Parathyroid adenoma (tissue), 2 donors: Measurements from ENCODE around the gene VPS4B.

ENCODE experiments used
- H2AFZ ChIP-seq: fragments of 300-600 bp; sonication (generic); one replicate; pipeline ENCODE4 v1.7.0; 2017; ENCODE audit warnings: antibody characterized with exemption, mild to moderate bottlenecking
- H3K27ac ChIP-seq: fragments of 300-600 bp; sonication (generic); one replicate; pipeline ENCODE4 v1.7.0; 2017
- H3K27me3 ChIP-seq: fragments of 300-600 bp; sonication (generic); one replicate; pipeline ENCODE4 v1.7.0; 2017; ENCODE audit warnings: low read length; ENCODE audit not compliant: control insufficient read depth, insufficient read depth
- H3K36me3 ChIP-seq: fragments of 300-600 bp; sonication (generic); one replicate; pipeline ENCODE4 v1.7.0; 2017; ENCODE audit warnings: low read length; ENCODE audit not compliant: control insufficient read depth, insufficient read depth
- H3K4me1 ChIP-seq: fragments of 300-600 bp; sonication (generic); one replicate; pipeline ENCODE4 v1.7.0; 2017; ENCODE audit warnings: control low read depth
- H3K4me2 ChIP-seq: fragments of 300-600 bp; sonication (generic); one replicate; pipeline ENCODE4 v1.7.0; 2017; ENCODE audit warnings: low read length
- H3K4me3 ChIP-seq: fragments of 300-600 bp; sonication (generic); one replicate; pipeline ENCODE4 v1.7.0; 2017; ENCODE audit warnings: low read depth, low read length
- H3K79me2 ChIP-seq: fragments of 300-600 bp; sonication (generic); one replicate; pipeline ENCODE4 v1.7.0; 2017; ENCODE audit warnings: control low read depth
- H3K9ac ChIP-seq: fragments of 300-600 bp; sonication (generic); one replicate; pipeline ENCODE4 v1.7.0; 2017; ENCODE audit warnings: mild to moderate bottlenecking
- H3K9me3 ChIP-seq: fragments of 300-600 bp; sonication (generic); one replicate; pipeline ENCODE4 v1.7.0; 2017; ENCODE audit warnings: low read length; ENCODE audit not compliant: control insufficient read depth
- CTCF ChIP-seq: fragments of 300-600 bp; sonication (generic); IDR thresholded peaks from one replicate; pipeline ENCODE4 v1.7.0; 2017; ENCODE audit warnings: antibody characterized with exemption, mild to moderate bottlenecking
- donor health status: primary hyperparathyroidism.

The VPS4B gene

GRCh38 chr18:63438181-63438580, 15.9 kb upstream of the VPS4B start:
- no peak for TF ChIP-seq CTCF
- no peak overlapping the region for H2AFZ ChIP-seq
- H3K36me3 ChIP-seq: no peaks in the 10 kb centered on the region
- no peaks in the 10 kb centered on the region for H3K4me1 ChIP-seq
- no peak overlapping the region for H3K4me2 ChIP-seq
- no peaks in the 10 kb centered on the region for H3K9me3 ChIP-seq
- no peak overlapping the region for H3K9ac ChIP-seq
- no peak overlapping the region for H3K4me3 ChIP-seq
- no peaks in the 10 kb centered on the region for H3K79me2 ChIP-seq
- H3K27me3 ChIP-seq: no peaks in the 10 kb centered on the region
- H3K27ac ChIP-seq: no peak overlapping the region

GRCh38 chr18:63433334-63433866, 11.1 kb upstream of the VPS4B start:
- Histone ChIP-seq H3K9ac (no peak overlapping the region), H3K4me2 (no peak overlapping the region), H3K27ac (no peak overlapping the region), H3K36me3 (no peaks in the 10 kb centered on the region), H3K79me2 (no peaks in the 10 kb centered on the region), H2AFZ (no peak overlapping the region), H3K27me3 (no peaks in the 10 kb centered on the region), H3K9me3 (no peaks in the 10 kb centered on the region), H3K4me3 (no peak overlapping the region), H3K4me1 (no peaks in the 10 kb centered on the region)
- TF ChIP-seq CTCF: no peak

- Histone ChIP-seq H3K4me1 (no peaks in the 10 kb centered on the region), H3K27me3 (no peaks in the 10 kb centered on the region), H3K36me3 (no peaks in the 10 kb centered on the region), H3K27ac (no peak overlapping the region), H3K9me3 (no peaks in the 10 kb centered on the region), H3K9ac (no peak overlapping the region), H2AFZ (no peak overlapping the region), H3K79me2 (no peaks in the 10 kb centered on the region), H3K4me2 (no peak overlapping the region), H3K4me3 (no peak overlapping the region)
- TF ChIP-seq CTCF: no peak
Observed at GRCh38 chr18:63431180-63431579, 8.9 kb upstream of the VPS4B start.

- no peak for TF ChIP-seq CTCF
- Histone ChIP-seq H3K36me3 (no peaks in the 10 kb centered on the region), H3K4me2 (no peak overlapping the region)
Observed at GRCh38 chr18:63430526-63430925, 8.2 kb upstream of the VPS4B start.

GRCh38 chr18:63427558-63427957, 5.3 kb upstream of the VPS4B start:
- Histone ChIP-seq H3K27me3 (no peaks in the 10 kb centered on the region), H3K9me3 (no peaks in the 10 kb centered on the region), H3K4me3 (no peak overlapping the region), H3K9ac (no peak overlapping the region), H3K4me1 (peaks cover 5% of the 10 kb centered on the region), H3K27ac (no peak overlapping the region), H3K79me2 (no peaks in the 10 kb centered on the region), H3K36me3 (no peaks in the 10 kb centered on the region), H3K4me2 (no peak overlapping the region), H2AFZ (no peak overlapping the region)
- no peak for TF ChIP-seq CTCF

More at GRCh38 chr18:63430526-63430925, 8.2 kb upstream of the VPS4B start:
- Histone ChIP-seq H3K79me2 (no peaks in the 10 kb centered on the region), H3K9ac (no peak overlapping the region), H3K9me3 (no peaks in the 10 kb centered on the region), H3K4me3 (no peak overlapping the region), H3K4me1 (no peaks in the 10 kb centered on the region), H3K27me3 (no peaks in the 10 kb centered on the region), H3K27ac (no peak overlapping the region), H2AFZ (no peak overlapping the region)
